HG03520 (cell line): ENCODE results near the gene MORN1.

Experiments
- ATAC-seq: cut with Tn5 transposase; IDR thresholded peaks from one replicate; pipeline ENCODE4 v1.9.1; 2021; ENCODE audit warnings: mild to moderate bottlenecking, moderate library complexity; ENCODE audit not compliant: unreplicated experiment

Gene MORN1

GRCh38 chr1:2422523-2422922 lies 31.2 kb upstream of the MORN1 start:
- no peak for ATAC-seq

GRCh38 chr1:2419416-2419815 lies 28.1 kb upstream of the MORN1 start:
- ATAC-seq: no peak

GRCh38 chr1:2418791-2419320 lies 27.5 kb upstream of the MORN1 start:
- no peak for ATAC-seq

GRCh38 chr1:2417833-2418225 lies 26.5 kb upstream of the MORN1 start:
- no peak for ATAC-seq

GRCh38 chr1:2417083-2417832 lies 25.9 kb upstream of the MORN1 start:
- ATAC-seq: no peak

GRCh38 chr1:2416403-2416802 lies 25.0 kb upstream of the MORN1 start:
- ATAC-seq: no peak

- no peak for ATAC-seq
These were observed 24.5 kb upstream of the MORN1 start for GRCh38 chr1:2415801-2416208.

GRCh38 chr1:2415337-2415736 lies 24.0 kb upstream of the MORN1 start:
- no peak for ATAC-seq

- no peak for ATAC-seq
These were observed 23.1 kb upstream of the MORN1 start for GRCh38 chr1:2414297-2414958.

GRCh38 chr1:2413495-2414296 lies 22.3 kb upstream of the MORN1 start:
- no peak for ATAC-seq

- ATAC-seq: peak; percentile 5
These were observed 21.6 kb upstream of the MORN1 start for GRCh38 chr1:2412773-2413494.

- peak; percentile 81 for ATAC-seq
These were observed 21.0 kb upstream of the MORN1 start, which contains the start of gene PEX10 for GRCh38 chr1:2412395-2412772. Gene PEX10, minus strand, starts transcription at chr1:2412564. Its CDS starts 62 bp downstream, at chr1:2412502.

GRCh38 chr1:2411801-2412394 lies 20.5 kb upstream of the MORN1 start:
- ATAC-seq: peak; percentile 28

- no peak for ATAC-seq
These were observed 18.4 kb upstream of the MORN1 start for GRCh38 chr1:2409745-2410144.

GRCh38 chr1:2408859-2409276 lies 17.5 kb upstream of the MORN1 start:
- ATAC-seq: no peak

GRCh38 chr1:2408456-2408855 lies 17.1 kb upstream of the MORN1 start:
- ATAC-seq: no peak

GRCh38 chr1:2407991-2408275 lies 16.6 kb upstream of the MORN1 start:
- no peak for ATAC-seq

GRCh38 chr1:2407166-2407990 lies 16.0 kb upstream of the MORN1 start:
- no peak for ATAC-seq

GRCh38 chr1:2406451-2407041 lies 15.2 kb upstream of the MORN1 start:
- no peak for ATAC-seq
